ENCODE data around the gene PPP2R5B. TPM values are rescaled to one million over a fixed set of nuclear protein-coding genes. Genes with fewer than 3 reads are reported as not detected.

PPP2R5B gene
- total RNA-seq, 2 donors from 2014 or later: 17.9 to 20.5 TPM

DNA sequence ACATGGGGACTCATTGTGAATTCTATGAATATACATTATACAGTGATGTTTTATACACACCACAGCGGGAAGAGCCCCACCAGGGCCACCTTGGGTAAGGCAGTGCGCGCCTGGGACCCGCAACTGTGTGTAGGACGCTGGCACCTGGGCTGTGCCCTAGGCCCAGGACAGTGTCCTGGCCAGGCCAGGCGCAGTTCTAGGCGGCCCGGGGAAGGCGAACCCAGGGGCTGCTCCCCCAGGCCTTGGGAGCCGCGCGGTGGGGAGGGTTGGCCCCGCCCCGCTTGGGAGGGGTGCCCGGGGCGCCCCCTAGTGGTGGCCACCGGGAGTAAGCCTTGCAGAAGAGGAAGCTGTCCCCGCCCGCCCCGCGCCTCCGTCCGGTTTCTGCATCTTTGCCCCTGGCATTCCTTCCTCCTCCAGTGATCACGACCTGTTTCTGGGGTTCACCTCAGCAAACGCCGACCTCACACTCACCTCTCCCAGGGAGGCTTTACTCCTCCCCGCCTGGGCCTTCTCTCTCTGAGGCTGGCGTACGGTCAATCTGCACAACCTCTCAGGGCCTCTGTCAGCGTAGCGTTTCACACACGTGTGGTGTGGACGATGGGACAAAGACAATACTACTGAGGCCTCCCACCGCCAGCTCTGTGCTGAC lies 36.6 kb upstream of the PPP2R5B start:
- intact Hi-C loops (cut with DNase I): no loop called here
- peak; percentile 85 for DNase-seq
- peak; percentile 91 to 94 for ATAC-seq

DNA sequence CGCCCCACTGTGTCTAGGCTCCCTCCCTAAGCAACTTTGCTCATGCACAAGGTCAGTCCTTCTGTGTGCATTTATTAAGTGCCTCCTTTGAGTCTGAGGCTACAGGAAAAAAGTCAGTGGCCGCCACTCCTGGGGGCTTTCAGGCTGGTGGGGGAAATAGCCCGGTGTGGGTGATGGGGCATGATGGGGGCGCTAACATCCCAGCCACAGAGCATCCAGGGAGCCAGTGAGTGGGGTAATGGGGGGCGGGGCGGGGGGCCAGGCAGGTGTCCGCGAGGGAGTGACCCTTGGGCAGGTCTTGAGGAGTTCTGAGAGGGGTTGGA lies 36.1 kb upstream of the PPP2R5B start:
- intact Hi-C loops (cut with DNase I): no loop called here
- ATAC-seq: no peak

DNA sequence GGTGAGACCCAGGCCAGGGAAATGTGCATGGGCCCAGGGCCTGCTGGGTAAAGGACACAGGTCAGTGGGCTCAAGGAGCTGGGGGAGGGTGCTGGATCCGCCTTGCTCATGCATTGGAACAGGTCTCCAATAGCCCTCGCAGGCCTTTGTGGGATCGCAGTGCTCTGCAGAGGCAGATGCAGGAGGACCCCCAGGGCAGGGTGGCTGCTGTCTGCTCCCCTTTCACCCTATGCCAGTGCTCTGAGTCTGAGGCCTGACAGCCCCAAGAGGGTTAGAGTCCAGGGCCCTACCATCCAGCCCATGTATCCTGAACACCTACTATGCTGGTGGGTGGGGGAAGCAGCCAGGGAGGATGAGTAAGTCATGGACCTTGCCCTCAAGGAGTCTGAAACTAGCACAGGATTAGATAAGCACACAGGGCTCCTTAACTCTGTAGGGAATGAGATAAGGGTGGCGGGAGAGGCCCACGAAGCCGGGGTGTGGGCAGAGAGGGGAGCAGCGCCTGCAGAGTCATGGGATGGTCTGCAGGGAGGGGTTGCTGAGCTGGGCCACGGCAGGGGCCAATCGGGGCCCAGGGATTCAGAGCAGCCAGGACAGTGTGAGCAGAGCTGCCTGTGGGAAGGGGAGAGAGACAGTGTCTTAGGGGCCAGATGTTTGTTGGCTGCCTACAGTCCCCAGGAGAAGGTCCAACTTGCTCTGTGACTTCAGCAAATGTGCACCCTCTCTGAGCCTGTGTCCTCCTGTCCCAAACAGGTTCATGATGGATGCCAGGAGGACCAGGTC lies 35.6 kb upstream of the PPP2R5B start:
- intact Hi-C loops (cut with DNase I): no loop called here
- ATAC-seq (peak in 1 of 2 donors; percentile 47), DNase-seq (no peak)

More for the DNA sequence above, 36.1 kb upstream of the PPP2R5B start:
- no peak for DNase-seq

DNA sequence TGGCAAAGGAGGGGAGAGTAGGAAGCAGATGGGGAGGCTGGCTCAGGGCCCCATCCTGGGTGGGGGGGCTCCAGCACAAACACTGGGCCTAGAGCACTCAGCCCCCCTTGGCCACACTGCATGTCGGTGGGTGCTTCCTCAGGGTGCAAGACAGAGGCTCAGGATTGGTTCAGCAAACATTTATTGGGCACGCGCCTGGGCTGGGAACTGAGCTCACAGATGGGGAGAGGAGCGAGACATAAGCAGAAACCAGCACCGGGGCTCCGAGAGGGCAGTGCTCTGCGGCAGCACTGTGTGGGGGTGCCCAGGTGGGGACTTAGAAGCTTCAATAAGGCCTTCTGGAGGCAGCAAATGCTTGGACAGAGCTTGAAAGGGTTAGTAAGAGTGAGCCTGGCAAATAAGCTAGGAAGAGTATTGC lies 34.0 kb upstream of the PPP2R5B start:
- ATAC-seq: no peak
- no peak for DNase-seq
- intact Hi-C loops (cut with DNase I): no loop called here

DNA sequence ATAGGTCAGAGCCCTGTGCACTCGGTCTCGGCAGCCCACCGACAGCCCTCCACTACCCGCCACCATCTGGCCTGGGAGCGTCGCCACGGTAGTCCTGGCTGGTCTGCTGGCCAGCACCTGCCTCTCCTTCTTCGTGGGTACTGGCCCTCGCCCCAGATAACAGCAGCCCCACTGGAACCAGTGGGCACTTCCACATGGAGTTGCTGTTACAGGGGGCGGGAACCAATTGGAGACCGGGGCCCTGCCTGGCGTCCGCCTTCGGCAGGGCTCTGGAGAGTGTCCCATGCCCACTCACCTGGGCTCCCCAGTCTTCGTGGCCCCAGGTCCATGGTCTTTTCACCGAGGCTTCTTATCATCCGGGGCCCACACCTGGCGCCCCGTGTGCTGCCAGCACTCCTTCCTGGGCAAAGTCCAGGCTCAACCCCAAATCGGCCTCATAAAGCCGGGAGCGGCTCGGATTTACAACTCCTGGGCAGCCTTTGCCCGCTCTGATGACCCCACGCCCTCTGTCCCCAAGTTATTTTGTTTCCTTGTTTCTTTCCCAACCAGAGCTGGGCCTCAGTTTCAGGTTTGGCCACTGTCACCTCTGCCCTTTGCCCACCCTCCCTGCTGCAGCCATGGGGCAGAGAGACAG lies 33.2 kb upstream of the PPP2R5B start:
- no peak for DNase-seq
- intact Hi-C loops (cut with DNase I): no loop called here
- ATAC-seq: no peak

DNA sequence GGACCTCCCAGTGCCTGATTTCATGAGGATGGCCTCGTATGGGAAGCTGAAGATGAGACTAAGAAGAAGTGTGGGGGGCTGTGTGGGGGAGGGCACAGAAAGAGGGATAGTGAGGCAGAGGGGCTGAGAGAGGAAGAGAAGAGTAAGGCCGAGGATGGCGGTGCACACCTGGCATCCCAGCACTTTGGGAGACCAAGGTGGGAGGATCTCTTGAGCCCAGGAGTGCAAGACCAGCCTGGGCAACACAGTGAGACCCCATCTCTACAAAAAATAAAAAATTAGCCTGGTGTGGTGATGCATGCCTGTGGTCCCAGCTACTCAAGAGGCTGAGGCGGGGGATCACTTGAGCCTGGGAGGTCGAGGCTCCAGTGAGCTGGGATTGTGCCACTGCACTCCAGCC lies 32.6 kb upstream of the PPP2R5B start:
- ATAC-seq (no peak), DNase-seq (no peak)
- intact Hi-C loops (cut with DNase I): no loop called here

DNA sequence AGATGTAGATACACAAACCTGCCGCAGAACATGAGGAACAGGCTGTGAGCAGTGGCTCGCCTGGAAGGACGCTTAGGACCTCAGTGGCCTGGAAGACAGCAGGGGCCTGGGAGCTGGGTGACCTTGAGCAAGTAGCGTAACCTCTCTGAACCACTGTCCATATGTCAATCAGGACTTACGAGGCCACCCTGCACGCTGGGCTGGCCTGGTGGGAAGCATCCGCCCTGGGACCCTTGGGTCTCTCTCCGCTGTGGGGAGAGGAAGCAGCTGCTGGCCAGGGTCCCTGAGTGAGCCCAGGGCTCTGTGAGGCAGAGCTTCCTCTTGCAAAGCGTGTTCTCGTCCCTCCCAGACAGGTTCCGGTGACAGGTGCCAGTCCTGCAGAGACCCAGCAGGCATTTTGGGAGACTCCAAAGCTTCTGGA lies 32.1 kb upstream of the PPP2R5B start:
- ATAC-seq (no peak), DNase-seq (no peak)
- intact Hi-C loops (cut with DNase I): no loop called here

DNA sequence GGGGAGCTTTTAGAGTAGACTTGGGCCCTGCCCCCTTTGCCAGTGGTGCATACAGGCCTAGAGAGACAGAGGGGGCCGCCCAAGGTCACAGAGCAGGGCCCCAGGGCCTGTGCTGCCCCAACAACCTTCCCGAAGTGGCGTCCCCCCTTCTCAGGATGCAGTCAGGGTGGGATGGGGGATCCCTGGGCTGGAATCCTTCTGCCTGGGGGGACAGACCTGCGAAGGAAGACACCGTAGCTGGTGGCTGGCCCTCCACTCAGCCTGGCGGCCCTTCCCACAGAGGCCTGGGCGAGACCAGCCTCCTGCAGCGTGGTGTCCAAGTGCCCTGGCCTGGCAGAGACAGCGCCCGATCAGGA lies 31.7 kb upstream of the PPP2R5B start:
- DNase-seq: no peak
- intact Hi-C loops (cut with DNase I): no loop called here
- no peak for ATAC-seq

DNA sequence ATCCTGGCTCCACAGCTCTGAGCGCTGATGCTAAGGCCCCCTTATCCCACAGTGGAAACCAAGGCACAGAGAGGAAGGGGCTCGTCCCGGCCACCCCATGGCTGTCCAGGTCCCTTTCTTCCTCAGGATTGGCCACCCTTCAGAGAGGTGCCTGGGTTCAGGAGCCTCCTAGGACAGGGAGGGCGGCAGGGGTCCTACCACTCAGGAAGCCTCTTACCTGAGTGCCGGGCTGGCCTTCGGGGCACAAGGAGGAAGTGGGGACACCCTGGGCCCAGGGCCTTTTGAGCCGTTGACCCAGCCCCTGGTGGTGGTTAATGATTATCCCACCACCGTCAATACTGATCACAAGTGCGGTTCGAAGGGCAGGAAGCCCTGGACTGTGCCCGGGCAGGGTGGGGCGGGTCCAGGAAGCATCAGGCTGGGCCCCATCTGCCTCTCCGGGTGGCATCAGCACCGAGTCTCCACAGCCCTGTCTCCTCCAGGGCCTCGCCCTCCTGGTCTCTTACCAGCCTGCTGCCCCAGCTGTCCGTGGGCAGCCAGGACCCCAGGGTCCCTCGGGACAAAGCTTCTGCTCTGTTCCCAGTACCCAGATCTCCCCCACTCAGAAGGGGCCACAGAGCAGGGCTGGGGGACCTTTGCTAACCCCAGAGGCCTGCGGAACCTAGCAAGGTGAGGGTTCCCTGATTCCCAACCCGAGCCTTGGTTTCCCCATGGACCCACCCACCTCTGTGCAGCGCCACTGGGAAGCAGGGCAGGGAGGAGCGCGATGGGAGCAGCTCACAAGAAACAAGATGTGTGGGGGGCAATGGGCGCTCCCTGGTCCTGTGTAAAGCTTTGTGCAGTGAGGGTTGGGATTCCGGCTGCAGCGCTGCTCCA lies 31.1 kb upstream of the PPP2R5B start:
- ATAC-seq (no peak), DNase-seq (no peak)
- intact Hi-C loops (cut with DNase I): loop anchor here (1.0 to 2.0 kb wide), 2 partner anchors 46 to 47 kb away; no protein-coding TSS in a partner anchor

DNA sequence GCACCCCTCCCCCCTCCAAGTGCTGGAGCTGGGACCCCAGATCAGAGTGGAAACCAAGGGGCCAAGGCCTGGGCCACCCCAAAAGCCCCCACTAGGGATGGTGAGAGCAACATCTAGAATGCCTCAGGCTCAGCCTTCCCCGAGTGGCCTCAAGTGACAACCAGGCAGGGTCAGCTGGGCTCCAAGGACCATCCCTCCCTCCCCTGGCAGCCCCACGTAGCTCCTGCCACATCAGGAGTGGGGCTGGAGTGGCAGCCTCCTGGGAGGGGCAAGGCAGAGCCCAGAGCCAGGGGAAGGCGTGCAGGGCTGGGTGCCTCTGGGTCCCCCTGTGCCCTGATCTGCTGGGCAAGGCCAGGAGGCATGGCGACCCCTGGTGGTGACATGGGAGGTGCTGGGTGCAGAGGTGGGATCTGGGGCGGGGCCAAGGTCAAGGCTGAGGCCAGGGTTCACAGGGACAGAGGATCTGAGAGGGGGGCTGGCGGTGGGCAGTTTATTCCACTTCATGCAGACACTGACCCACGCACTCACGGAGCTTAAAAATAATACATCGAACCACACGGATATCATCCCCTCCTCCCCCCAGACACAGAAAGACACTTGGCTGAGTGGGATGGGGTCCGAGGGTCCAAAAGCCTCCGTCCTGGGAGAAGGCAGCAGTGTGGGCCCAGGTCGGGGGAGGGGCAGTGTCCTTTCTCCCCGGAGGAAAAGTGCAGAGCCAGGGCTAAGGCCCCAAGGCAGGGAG lies 30.2 kb upstream of the PPP2R5B start:
- intact Hi-C loops (cut with DNase I): loop anchor here (1.0 to 2.0 kb wide), 2 partner anchors 47 kb away; no protein-coding TSS in a partner anchor
- ATAC-seq: peak; percentile 83 to 90
- DNase-seq: peak; percentile 92

DNA sequence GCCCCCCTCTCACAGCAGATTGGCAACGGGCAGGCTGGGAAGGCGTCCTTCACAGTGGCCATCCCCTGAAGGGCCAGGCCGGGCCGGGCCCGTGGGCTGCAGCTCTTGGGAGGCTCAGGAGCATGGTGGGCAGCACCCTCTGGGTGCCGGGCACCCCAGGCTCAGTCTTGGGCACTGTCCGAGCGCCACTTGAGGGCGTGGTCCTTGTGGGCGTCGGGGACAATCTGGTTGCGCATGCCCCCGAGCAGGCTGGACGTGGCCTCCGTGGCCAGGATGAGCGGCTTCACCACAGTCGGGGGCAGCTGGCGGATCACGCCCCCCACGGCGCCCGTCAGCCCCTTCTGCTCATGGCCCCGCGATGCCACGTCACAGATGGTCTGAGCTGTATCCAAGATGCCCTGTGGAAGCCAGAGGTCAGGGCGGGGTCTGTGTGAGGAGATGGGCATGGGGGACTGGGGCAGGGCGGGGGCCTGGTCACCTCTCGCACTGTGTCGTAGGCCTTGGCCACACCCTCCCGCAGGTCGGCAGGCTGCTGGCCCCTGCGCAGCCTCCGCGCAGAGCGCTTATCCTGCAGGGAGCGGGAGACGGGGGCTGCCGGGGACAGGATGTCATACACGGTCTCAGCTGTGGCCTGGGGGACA lies 29.6 kb upstream of the PPP2R5B start:
- ATAC-seq: peak in 1 of 2 donors; percentile 5
- intact Hi-C loops (cut with DNase I): loop anchor here (1.0 to 2.0 kb wide), 2 partner anchors 48 kb away; no protein-coding TSS in a partner anchor
- DNase-seq: no peak

DNA sequence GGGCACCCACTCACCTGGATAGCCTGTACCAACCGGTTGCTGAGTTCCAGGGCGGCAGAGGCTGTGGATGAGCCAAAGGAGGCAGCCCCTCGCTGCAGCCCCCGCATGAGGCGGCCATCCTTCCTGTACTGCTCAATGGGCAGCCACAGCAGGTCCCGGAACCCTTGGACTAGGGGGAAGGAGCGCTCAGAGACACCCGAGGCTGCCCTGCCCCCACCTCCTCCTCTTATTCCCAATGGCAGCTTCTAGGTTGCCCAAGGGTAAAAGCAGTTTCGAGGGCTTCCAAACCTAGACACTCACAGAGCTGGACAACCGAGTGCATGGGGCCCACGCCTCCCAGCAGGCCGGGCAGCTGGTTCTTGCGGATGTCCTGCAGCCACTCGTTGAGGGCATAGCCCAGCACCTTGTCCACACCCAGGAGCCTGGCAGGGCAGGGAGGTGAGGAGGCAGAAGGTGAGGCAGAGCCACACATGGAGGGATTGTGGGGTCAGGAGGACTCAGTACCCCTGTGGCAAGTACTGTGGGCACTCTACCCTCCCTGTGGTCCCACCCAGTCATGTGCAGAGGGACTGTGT lies 28.0 kb upstream of the PPP2R5B start:
- intact Hi-C loops (cut with DNase I): no loop called here
- ATAC-seq: no peak
- DNase-seq: no peak

DNA sequence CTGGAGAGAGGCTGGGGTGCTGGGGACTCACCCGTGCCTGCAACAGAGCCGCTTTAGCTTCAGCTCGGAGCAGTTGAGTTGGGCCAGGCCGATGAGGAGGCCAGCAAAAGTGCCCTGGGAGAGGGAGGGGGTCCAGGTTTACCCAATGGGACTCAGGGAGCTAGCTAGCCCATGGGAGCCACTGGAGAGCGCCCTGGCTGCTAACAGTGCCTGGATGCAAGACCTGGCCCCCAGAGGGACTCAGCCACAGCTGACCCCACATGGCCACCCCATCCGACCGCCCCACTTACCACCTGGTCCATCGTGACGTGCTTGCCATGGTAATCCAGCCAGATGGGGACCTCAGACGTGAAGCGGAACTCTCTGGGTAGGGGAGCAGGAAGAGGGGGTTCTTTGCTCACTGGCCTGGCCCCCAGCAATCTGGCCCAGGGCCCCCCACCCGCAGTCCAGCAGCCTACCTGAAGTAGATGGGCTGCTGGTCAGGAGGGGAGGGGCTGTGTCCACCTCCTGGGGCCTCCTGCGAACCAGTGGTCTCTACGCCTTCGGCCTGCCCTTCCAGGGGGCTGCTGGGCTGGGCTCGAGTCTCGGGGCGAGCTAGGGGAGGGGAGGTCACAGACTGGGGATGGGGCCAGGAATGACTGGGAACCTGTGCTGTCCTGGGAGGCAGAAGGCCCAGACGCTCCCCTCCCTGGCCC lies 27.0 kb upstream of the PPP2R5B start:
- intact Hi-C loops (cut with DNase I): no loop called here
- ATAC-seq: no peak
- no peak for DNase-seq

DNA sequence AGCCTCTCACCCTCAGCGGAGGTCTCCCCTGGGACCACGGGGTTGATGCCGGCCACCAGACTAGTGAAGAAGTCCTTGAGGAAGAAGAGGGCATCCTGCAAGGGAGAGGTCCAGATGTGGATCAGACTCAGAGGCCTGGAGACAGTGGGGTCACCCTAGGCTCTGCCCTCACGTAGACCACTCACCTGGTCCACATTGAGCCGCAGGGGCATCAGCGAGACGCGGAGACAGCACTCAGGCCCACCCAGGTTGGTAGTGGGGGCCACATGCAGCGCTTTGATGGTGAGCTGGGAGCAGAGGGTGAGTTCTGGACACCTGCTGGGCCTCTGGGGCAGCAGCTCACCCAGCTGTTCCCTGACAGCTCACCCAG lies 26.4 kb upstream of the PPP2R5B start:
- no peak for DNase-seq
- no peak for ATAC-seq
- intact Hi-C loops (cut with DNase I): no loop called here

DNA sequence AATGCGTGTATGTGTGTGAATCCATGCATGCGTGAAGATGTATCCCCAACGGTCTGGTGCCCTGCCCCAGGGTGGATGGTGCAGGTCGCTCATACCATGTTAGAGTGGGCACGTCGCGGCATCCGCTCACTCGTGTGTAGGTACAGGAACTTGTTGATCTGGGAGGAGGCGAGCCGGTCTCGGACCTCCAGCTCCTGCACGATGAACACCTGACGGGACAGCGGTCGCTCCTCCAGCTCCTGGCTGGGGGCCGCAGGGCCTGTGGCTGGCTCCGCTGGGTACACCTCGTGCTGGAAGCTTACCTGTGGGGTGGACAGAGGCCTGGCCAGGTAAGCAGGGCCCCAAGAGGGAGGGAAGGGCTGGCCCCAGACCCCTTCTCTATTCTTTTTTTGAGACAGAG lies 25.9 kb upstream of the PPP2R5B start:
- DNase-seq (no peak), ATAC-seq (no peak)
- intact Hi-C loops (cut with DNase I): no loop called here

DNA sequence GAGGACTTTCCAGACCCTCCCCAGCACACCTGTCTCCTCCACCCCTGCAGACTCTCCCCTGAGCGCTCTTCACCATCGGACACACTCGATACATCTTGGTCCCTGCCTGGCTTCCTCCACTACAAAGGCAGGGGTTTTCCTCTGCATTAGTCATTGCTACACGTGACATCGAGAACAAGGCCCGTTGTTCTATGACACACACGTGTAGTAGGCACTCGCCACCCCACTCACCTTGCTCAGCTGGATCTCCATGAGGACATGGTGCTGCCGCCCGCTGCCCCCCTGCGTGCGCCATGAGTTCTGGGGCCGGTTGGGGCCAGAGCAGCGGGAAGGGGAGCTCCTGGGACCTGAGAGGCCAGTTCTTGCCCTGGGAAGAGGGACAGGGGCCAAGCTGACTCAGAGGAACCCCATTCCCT lies 24.2 kb upstream of the PPP2R5B start:
- DNase-seq (no peak), ATAC-seq (no peak)
- intact Hi-C loops (cut with DNase I): no loop called here

DNA sequence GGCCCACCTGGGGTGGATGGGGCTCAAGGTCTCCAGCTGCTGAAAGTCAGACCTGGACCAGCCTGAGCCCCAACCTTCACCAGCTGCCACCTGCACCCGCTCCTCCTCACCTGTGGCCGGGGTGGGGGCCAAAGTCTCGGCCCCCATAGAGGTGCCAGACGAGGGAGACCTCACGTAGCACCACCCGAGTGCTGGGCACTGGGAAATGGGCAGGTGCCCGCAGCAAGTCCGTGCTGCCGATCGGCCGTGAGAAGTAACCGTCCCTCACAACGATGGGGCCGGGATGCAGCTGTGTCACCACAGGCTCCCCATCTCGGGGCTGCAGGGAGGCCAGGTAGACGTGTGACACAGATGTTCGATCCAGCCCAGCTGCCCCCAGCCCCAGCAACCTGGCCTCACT lies 23.7 kb upstream of the PPP2R5B start:
- intact Hi-C loops (cut with DNase I): no loop called here
- ATAC-seq (no peak), DNase-seq (no peak)

Measured in left cardiac atrium (tissue), 4 donors.